CD4-positive, alpha-beta T cell (primary cell): ENCODE data around the gene COX4I1. TPM values are rescaled to one million over a fixed set of nuclear protein-coding genes. Genes with fewer than 3 reads are reported as not detected.

ENCODE experiments used
- ATAC-seq: fragments of 200-7000 bp; cut with Tn5 transposase; one replicate; pipeline ENCODE4 v1.10.0; 2022; ENCODE audit warnings: mild to moderate bottlenecking; ENCODE audit not compliant: poor library complexity
- CTCF ChIA-PET: fragments of 350-600 bp; sonication (Branson Sonifier 250); formaldehyde crosslinking; loops from one replicate; lab custom pipeline; 2021; ENCODE audit warnings: antibody characterized with exemption, inconsistent platforms; lab: Charles Lee
- POLR2A ChIA-PET: fragments of 350-600 bp; sonication (Branson Sonifier 250); formaldehyde crosslinking; loops from one replicate; lab custom pipeline; 2021; ENCODE audit warnings: antibody characterized with exemption, inconsistent platforms; lab: Charles Lee
- DNase-seq, 14 experiments: peaks; one replicate each; pipeline ENCODE4 v3.0.0-alpha.2; 2013 to 2020; ENCODE audit warnings: mixed read lengths in 2 of 14
- H3K27ac ChIP-seq, 2 donors: one replicate each; pipeline versions ENCODE4 v1.5.1 to v1.7.0; 2013; ENCODE audit warnings: low read length in 2 of 2, low read depth in 1 of 2, mild to moderate bottlenecking in 1 of 2
- H3K27me3 ChIP-seq, 2 experiments: 1 replicate in 1 of 2; 2 replicates in 1 of 2; pipeline versions ENCODE4 v1.6.1 to v1.7.0; 2013; ENCODE audit warnings: low read length in 2 of 2, control low read depth in 1 of 2, mild to moderate bottlenecking in 1 of 2, moderate library complexity in 1 of 2; ENCODE audit not compliant: insufficient read depth in 2 of 2, control insufficient read depth in 1 of 2
- H3K36me3 ChIP-seq: one replicate; pipeline ENCODE4 v1.6.1; 2013; ENCODE audit warnings: low read length, control low read depth; ENCODE audit not compliant: insufficient read depth
- H3K4me1 ChIP-seq: one replicate; pipeline ENCODE4 v1.6.1; 2013; ENCODE audit warnings: low read length, control low read depth; ENCODE audit not compliant: insufficient read depth
- H3K4me3 ChIP-seq: one replicate; pipeline ENCODE4 v1.5.1; 2013; ENCODE audit warnings: mild to moderate bottlenecking, low read length, moderate library complexity
- H3K9me3 ChIP-seq, 2 experiments: 1 replicate in 1 of 2; 2 replicates in 1 of 2; pipeline versions ENCODE4 v1.6.1 to v1.7.0; 2013; ENCODE audit warnings: low read length in 2 of 2, mild to moderate bottlenecking in 2 of 2, control low read depth in 1 of 2, moderate library complexity in 1 of 2; ENCODE audit not compliant: control insufficient read depth in 1 of 2, insufficient read depth in 1 of 2
- H3K27ac Mint-ChIP-seq: one replicate; pipeline ENCODE4 v1.8.0; 2020; ENCODE audit warnings: mixed read lengths
- H3K27me3 Mint-ChIP-seq: one replicate; pipeline ENCODE4 v1.8.0; 2021; ENCODE audit warnings: mixed read lengths
- H3K36me3 Mint-ChIP-seq: one replicate; pipeline ENCODE4 v1.8.0; 2021; ENCODE audit warnings: low read depth, mixed read lengths
- H3K4me1 Mint-ChIP-seq: one replicate; pipeline ENCODE4 v1.8.0; 2021; ENCODE audit warnings: low read depth, mixed read lengths
- H3K4me3 Mint-ChIP-seq: one replicate; pipeline ENCODE4 v1.8.0; 2020; ENCODE audit warnings: mild to moderate bottlenecking, mixed read lengths
- H3K9me3 Mint-ChIP-seq: one replicate; pipeline ENCODE4 v1.8.0; 2020; ENCODE audit warnings: mixed read lengths
- intact Hi-C, 2 experiments: fragments of 100-400 bp; cut with DNase I in 1 of 2; cut with micrococcal nuclease in 1 of 2; formaldehyde crosslinking; loops; one replicate each; pipeline versions ENCODE4 v1.15.1 to v1.9.0; 2023 to 2025; cut with DNase I, micrococcal nuclease
- total RNA-seq, 174 experiments: library from RNA in 2 of 174; stranded (reverse) in 2 of 174; gene quantifications; one replicate each; pipeline ENCODE4 v1.2.3 and lab custom pipeline; 2021 to 2026
- TF ChIP-seq, protein P1 (sequence below): fragments of 200-600 bp; IDR thresholded peaks from one replicate; pipeline ENCODE4 v1.8.0; 2022; ENCODE audit warnings: antibody characterized with exemption, mild to moderate bottlenecking

COX4I1 gene
- total RNA-seq, 2 experiments from 2014 or later = 749 to 750 TPM

DNA sequence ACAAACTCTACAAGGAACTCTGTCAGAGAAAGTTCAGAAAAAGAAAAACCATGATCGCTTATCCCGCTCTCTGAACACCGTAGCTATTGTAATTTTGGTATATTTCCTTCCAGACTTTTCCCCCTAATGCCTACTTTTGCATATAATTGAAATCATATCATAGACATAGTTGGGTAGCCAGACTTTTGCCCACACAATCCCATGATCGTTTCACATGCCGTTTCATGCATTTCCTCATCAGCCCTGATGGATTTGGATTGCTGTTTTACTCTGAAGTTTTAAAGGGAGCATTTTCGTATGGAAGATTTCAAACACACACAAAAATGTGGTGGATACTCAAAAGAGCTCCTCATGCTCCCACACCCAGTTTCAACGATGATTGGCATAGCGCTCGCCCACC is 31.3 kb downstream of the COX4I1 start:
- POLR2A ChIA-PET = no interaction called here

DNA sequence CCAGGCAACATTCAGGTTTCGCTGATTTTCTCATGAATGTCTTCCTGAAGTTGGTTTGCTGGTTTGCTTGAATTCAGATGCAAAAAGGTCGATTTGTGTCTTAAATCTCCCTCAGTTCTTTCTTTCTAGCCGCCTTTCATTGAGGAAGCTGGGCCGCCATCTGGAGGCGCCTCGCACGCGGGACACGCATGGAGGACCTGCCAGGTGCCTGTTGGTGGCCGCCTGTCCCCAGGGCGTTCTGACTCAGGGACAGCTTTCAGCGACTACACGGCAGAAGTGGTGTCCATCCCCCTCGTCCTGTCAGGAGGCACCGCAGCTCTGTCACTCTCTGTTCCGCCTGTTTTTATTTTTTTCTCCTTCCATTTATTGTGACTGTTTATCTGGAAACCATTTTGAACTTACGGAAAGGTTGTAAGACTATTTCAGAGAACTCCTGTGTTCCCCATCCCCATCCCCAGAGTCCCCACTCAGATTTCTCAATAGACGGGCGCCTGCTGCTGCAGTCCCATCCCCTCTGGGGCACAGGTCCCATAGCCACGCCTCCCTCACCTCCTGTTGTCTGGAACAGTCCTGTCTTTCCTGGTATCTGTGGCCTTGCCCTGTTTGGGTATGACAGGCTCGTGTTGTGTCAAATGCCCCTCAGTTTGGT is 33.2 kb downstream of the COX4I1 start:
- Histone ChIP-seq H3K27ac (no peak overlapping the region), H3K4me1 (peaks cover 12% of the 10 kb centered on the region), H3K36me3 (no peaks in the 10 kb centered on the region), H3K9me3 (peaks cover 0 to 33% of the 10 kb centered on the region in 2 experiments), H3K27me3 (peaks cover 3 to 23% of the 10 kb centered on the region in 2 experiments), H3K4me3 (no peak overlapping the region)
- no peak for ATAC-seq
- intact Hi-C loops = no loop called here
- POLR2A ChIA-PET = no interaction called here
- Mint-ChIP-seq H3K9me3 (no peaks in the 10 kb centered on the region), H3K27ac (no peak overlapping the region), H3K4me1 (peaks cover 4% of the 10 kb centered on the region), H3K36me3 (no peaks in the 10 kb centered on the region), H3K4me3 (no peak overlapping the region), H3K27me3 (peaks cover 44% of the 10 kb centered on the region)
- CTCF ChIA-PET = no interaction called here
- TF ChIP-seq, protein P1, sequence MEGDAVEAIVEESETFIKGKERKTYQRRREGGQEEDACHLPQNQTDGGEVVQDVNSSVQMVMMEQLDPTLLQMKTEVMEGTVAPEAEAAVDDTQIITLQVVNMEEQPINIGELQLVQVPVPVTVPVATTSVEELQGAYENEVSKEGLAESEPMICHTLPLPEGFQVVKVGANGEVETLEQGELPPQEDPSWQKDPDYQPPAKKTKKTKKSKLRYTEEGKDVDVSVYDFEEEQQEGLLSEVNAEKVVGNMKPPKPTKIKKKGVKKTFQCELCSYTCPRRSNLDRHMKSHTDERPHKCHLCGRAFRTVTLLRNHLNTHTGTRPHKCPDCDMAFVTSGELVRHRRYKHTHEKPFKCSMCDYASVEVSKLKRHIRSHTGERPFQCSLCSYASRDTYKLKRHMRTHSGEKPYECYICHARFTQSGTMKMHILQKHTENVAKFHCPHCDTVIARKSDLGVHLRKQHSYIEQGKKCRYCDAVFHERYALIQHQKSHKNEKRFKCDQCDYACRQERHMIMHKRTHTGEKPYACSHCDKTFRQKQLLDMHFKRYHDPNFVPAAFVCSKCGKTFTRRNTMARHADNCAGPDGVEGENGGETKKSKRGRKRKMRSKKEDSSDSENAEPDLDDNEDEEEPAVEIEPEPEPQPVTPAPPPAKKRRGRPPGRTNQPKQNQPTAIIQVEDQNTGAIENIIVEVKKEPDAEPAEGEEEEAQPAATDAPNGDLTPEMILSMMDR = no peak
- DNase-seq = no peak

More for the DNA sequence above, 31.3 kb downstream of the COX4I1 start:
- no peaks in the 10 kb centered on the region for H3K36me3 ChIP-seq
- H3K4me3 ChIP-seq = no peak overlapping the region
- DNase-seq (no peak), ATAC-seq (no peak)
- H3K27me3 Mint-ChIP-seq = peaks cover 43% of the 10 kb centered on the region
- H3K4me1 ChIP-seq = peaks cover 12% of the 10 kb centered on the region
- TF ChIP-seq, protein P1 = no peak
- no peaks in the 10 kb centered on the region for H3K36me3 Mint-ChIP-seq
- peaks cover 0 to 33% of the 10 kb centered on the region in 2 experiments for H3K9me3 ChIP-seq
- H3K4me1 Mint-ChIP-seq = peaks cover 4% of the 10 kb centered on the region
- peaks cover 3 to 21% of the 10 kb centered on the region in 2 experiments for H3K27me3 ChIP-seq
- no peaks in the 10 kb centered on the region for H3K9me3 Mint-ChIP-seq
- no peak overlapping the region for H3K27ac ChIP-seq
- intact Hi-C loops = no loop called here
- H3K4me3 Mint-ChIP-seq = no peak overlapping the region
- CTCF ChIA-PET = interaction anchor here (1.4 kb wide), 1 partner anchor 10 kb away, joined by 3 read pairs; no protein-coding TSS in a partner anchor
- H3K27ac Mint-ChIP-seq = no peak overlapping the region

- intact Hi-C loops = no loop called here
- Histone ChIP-seq H3K9me3 (peaks cover 0 to 30% of the 10 kb centered on the region in 2 experiments), H3K27me3 (peaks cover 3 to 25% of the 10 kb centered on the region in 2 experiments), H3K27ac (no peak overlapping the region), H3K36me3 (no peaks in the 10 kb centered on the region), H3K4me3 (no peak overlapping the region), H3K4me1 (peaks cover 12% of the 10 kb centered on the region)
- Mint-ChIP-seq H3K36me3 (no peaks in the 10 kb centered on the region), H3K4me1 (peaks cover 4% of the 10 kb centered on the region), H3K9me3 (no peaks in the 10 kb centered on the region), H3K27me3 (peaks cover 48% of the 10 kb centered on the region), H3K4me3 (no peak overlapping the region), H3K27ac (no peak overlapping the region)
- TF ChIP-seq, protein P1 = no peak
- CTCF ChIA-PET = no interaction called here
- DNase-seq (no peak), ATAC-seq (no peak)
- POLR2A ChIA-PET = no interaction called here
These were observed 33.9 kb downstream of the COX4I1 start for GRCh38 chr16:85833219-85833920.
